Gastroesophageal sphincter (tissue), 4 donors: Measurements from ENCODE around the gene TTC24. TPM values are rescaled to one million over a fixed set of nuclear protein-coding genes. Genes with fewer than 3 reads are reported as not detected.

Experiments used
- ATAC-seq: fragments of 150-250 bp; one replicate; pipeline ENCODE4 v1.9.1; 2016; ENCODE audit warnings: mild to moderate bottlenecking, moderate library complexity
- H3K27ac ChIP-seq, 4 donors: fragments of 200-600 bp; sonication (generic) in 3 of 4; 1 replicate in 3 of 4; 2 replicates in 1 of 4; pipeline ENCODE4 v1.5.1; 2016 to 2019
- H3K27me3 ChIP-seq: fragments of 200-600 bp; sonication (generic); one replicate; pipeline ENCODE4 v1.5.1; 2019
- H3K36me3 ChIP-seq, 2 donors: fragments of 200-600 bp; sonication (generic); one replicate each; pipeline ENCODE4 v1.5.1; 2019; ENCODE audit warnings: control low read depth in 1 of 2
- H3K4me1 ChIP-seq, 3 donors: fragments of 200-600 bp; sonication (generic); 1 replicate in 2 of 3; 2 replicates in 1 of 3; pipeline ENCODE4 v1.5.1; 2016 to 2019; ENCODE audit warnings: control low read depth in 2 of 3
- H3K4me3 ChIP-seq, 2 donors: fragments of 200-600 bp; sonication (generic); one replicate each; pipeline ENCODE4 v1.5.1; 2019; ENCODE audit warnings: mild to moderate bottlenecking in 1 of 2, moderate library complexity in 1 of 2
- H3K9me3 ChIP-seq, 3 donors: fragments of 200-600 bp; sonication (generic); one replicate each; pipeline ENCODE4 v1.5.1; 2017 to 2019; ENCODE audit warnings: control low read depth in 2 of 3
- EP300 ChIP-seq: sonication (generic); formaldehyde crosslinking; IDR thresholded peaks from one replicate; pipeline ENCODE4 v1.6.1; 2017; ENCODE audit warnings: antibody characterized with exemption, mild to moderate bottlenecking
- POLR2A ChIP-seq, 2 donors: fragments of 450-650 bp; IDR thresholded peaks; one replicate each; pipeline ENCODE4 v1.6.1; 2017; ENCODE audit warnings: antibody characterized with exemption in 2 of 2, mild to moderate bottlenecking in 2 of 2, moderate library complexity in 1 of 2
- POLR2AphosphoS5 ChIP-seq: sonication (generic); formaldehyde crosslinking; IDR thresholded peaks from one replicate; pipeline ENCODE4 v1.6.1; 2017; ENCODE audit warnings: antibody characterized with exemption
- WGBS, 2 donors: methylation state at CpG; one replicate each; pipeline ENCODE4 v1.1.5; 2018; ENCODE audit warnings: low coverage in 1 of 2; 5-methylcytosine and 5-hydroxymethylcytosine counted together
- total RNA-seq, 4 donors: library from RNA; depleted of rRNA; stranded (reverse); fragments of >200 nt; gene quantifications; one replicate each; pipeline ENCODE4 v1.1.0, GENCODE V29; 2016
- TF ChIP-seq, protein P1 (sequence below), 4 experiments: fragments of 200-600 bp in 2 of 4; fragments of 450-650 bp in 2 of 4; sonication (generic) in 1 of 4; IDR thresholded peaks; one replicate each; pipeline ENCODE4 v1.5.1; 2017 to 2019; ENCODE audit warnings: antibody characterized with exemption in 4 of 4, mild to moderate bottlenecking in 2 of 4, moderate library complexity in 2 of 4

TTC24 gene
- total RNA-seq, 4 donors from 2014 or later = not detected

DNA sequence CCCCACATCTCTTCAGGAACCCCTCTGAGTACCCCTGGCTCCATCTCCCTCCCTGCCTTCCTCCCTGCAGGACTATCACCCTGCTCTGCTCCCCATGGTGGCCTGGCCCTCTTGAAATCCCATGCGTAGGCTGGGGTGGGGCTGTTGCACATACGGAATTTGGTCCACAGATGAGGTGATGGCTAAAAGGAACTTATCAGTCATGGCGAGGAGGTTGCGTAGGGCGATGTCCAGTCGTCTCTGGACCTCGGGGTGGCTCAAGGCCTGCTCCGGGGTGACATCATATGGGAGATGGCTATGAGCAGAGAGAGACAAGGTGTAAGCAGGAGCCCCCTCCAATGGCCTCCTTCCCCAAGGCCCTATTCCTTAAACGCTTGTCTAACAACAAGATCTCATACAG is 42.5 kb upstream of the TTC24 start:
- no peak overlapping the region for H3K4me3 ChIP-seq
- H3K27me3 ChIP-seq = no peaks in the 10 kb centered on the region
- H3K27ac ChIP-seq = no peak overlapping the region
- no peak for ATAC-seq
- H3K9me3 ChIP-seq = no peaks in the 10 kb centered on the region
- WGBS, 2 donors = 80 to 98% methylated on average over 1 to 6 of the region's 9 CpGs
- no peaks in the 10 kb centered on the region for H3K36me3 ChIP-seq
- H3K4me1 ChIP-seq = no peaks in the 10 kb centered on the region
- TF ChIP-seq EP300 (no peak), POLR2AphosphoS5 (no peak), POLR2A (IDR thresholded peaks at IDR 0.05) (no peak)
- TF ChIP-seq, protein P1, sequence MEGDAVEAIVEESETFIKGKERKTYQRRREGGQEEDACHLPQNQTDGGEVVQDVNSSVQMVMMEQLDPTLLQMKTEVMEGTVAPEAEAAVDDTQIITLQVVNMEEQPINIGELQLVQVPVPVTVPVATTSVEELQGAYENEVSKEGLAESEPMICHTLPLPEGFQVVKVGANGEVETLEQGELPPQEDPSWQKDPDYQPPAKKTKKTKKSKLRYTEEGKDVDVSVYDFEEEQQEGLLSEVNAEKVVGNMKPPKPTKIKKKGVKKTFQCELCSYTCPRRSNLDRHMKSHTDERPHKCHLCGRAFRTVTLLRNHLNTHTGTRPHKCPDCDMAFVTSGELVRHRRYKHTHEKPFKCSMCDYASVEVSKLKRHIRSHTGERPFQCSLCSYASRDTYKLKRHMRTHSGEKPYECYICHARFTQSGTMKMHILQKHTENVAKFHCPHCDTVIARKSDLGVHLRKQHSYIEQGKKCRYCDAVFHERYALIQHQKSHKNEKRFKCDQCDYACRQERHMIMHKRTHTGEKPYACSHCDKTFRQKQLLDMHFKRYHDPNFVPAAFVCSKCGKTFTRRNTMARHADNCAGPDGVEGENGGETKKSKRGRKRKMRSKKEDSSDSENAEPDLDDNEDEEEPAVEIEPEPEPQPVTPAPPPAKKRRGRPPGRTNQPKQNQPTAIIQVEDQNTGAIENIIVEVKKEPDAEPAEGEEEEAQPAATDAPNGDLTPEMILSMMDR (IDR thresholded peaks at IDR 0.05) = no peak

DNA sequence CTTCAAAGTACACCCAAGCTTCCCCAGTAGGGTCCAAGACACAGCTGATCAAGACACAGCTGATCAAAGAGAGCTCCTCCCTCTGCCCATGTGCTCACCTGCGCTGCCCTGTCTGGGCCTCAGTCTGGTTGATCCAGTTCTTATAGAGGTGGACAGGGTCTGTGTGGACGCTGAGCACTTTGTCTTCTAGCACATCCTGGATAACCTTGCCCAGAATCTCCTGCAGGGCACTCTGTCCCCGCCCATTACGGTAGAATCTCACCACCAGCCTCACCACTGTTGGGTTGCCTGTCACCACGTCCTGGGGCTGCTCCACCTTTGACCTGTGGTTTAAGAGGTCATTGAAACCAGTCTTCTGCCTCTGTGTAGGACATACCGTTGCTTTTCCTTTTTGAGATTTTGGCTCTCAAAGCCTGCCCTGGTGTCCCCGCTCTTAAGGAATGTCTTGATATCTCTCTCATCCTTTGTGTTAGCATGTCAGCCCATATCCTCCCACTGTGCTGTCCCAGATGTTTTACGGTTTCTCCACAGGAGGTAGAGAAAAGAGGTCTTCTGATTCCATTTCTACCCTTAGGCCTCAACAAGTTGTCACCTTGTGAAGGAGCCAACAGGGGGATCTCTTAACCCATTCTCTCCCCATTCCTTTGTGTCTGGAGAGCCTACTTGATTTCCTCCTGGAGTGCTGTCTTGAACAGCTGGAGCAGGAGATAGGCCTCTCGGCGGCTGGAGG is 40.6 kb upstream of the TTC24 start:
- H3K27ac ChIP-seq = no peak overlapping the region
- WGBS, 2 donors = 80 to 81% methylated on average over 2 to 5 of the region's 10 CpGs
- TF ChIP-seq EP300 = no peak
- no peak for TF ChIP-seq POLR2A (IDR thresholded peaks at IDR 0.05)
- TF ChIP-seq, protein P1 (IDR thresholded peaks at IDR 0.05) = no peak
- no peak for TF ChIP-seq POLR2AphosphoS5
- H3K36me3 ChIP-seq = no peaks in the 10 kb centered on the region
- H3K4me3 ChIP-seq = no peak overlapping the region
- no peaks in the 10 kb centered on the region for H3K9me3 ChIP-seq
- ATAC-seq = no peak
- H3K27me3 ChIP-seq = no peaks in the 10 kb centered on the region
- no peaks in the 10 kb centered on the region for H3K4me1 ChIP-seq

DNA sequence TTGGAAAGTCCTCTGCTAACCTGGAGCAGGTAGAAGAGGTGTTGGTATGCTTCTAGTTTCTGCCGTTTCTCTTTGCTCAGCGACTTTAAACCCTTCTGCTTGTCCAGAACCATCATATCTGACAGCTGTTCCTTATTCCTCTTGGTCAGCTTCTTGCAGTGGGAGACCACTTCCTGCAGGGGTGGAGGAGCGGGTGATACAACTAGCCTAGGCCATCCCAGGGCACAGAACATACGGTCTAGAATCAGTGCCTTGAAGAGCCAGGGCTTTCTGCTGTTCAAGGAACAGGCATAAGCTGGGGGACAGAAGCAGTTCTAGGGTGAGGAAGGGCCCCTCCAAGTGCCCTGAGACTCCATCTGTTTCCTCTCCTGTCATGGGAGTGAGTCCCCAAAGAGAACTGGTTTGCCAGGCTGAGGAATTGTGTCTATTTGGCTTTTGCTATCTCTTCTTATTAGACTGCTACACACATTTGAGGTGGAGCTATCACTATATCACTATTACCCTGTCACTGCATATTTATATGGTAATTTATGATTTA is 39.6 kb upstream of the TTC24 start:
- no peak for ATAC-seq
- 80 to 84% methylated on average over 1 to 3 of the region's 4 CpGs for WGBS, 2 donors

DNA sequence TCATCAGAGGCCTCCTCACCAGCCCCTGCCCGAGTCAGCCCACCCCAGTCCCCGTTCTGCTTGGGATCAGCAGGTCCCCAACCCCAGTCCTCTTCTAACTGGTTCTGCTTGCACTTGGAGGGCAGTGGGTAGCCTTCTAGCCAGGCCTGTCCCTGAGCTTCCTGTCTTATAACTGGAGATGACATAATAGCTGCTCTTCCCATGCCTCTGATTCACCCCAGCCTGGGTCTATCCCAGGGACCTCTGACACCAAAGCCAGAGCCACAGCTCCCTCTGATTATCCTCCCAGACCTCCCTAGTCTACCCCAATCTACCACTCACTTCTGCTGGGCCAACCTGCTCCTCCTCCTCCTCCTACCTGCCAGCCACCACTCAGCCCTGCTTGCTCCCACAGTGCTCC is 38.6 kb upstream of the TTC24 start:
- Histone ChIP-seq H3K27me3 (no peaks in the 10 kb centered on the region), H3K4me1 (no peaks in the 10 kb centered on the region), H3K4me3 (no peak overlapping the region), H3K9me3 (no peaks in the 10 kb centered on the region), H3K36me3 (no peaks in the 10 kb centered on the region), H3K27ac (no peak overlapping the region)
- ATAC-seq = peak; percentile 50
- TF ChIP-seq EP300 = no peak
- TF ChIP-seq, protein P1 (IDR thresholded peaks at IDR 0.05) = no peak
- TF ChIP-seq POLR2AphosphoS5 = no peak
- no peak for TF ChIP-seq POLR2A (IDR thresholded peaks at IDR 0.05)
- no CpG with 5 or more reads among the region's 2 CpGs for WGBS, 2 donors

More for the DNA sequence above, 39.6 kb upstream of the TTC24 start:
- H3K4me1 ChIP-seq = no peaks in the 10 kb centered on the region
- H3K4me3 ChIP-seq = no peak overlapping the region
- TF ChIP-seq POLR2AphosphoS5 = no peak
- no peak for TF ChIP-seq EP300
- TF ChIP-seq, protein P1 (IDR thresholded peaks at IDR 0.05) = no peak
- no peak for TF ChIP-seq POLR2A (IDR thresholded peaks at IDR 0.05)
- no peaks in the 10 kb centered on the region for H3K9me3 ChIP-seq
- H3K27me3 ChIP-seq = no peaks in the 10 kb centered on the region
- no peak overlapping the region for H3K27ac ChIP-seq
- no peaks in the 10 kb centered on the region for H3K36me3 ChIP-seq

DNA sequence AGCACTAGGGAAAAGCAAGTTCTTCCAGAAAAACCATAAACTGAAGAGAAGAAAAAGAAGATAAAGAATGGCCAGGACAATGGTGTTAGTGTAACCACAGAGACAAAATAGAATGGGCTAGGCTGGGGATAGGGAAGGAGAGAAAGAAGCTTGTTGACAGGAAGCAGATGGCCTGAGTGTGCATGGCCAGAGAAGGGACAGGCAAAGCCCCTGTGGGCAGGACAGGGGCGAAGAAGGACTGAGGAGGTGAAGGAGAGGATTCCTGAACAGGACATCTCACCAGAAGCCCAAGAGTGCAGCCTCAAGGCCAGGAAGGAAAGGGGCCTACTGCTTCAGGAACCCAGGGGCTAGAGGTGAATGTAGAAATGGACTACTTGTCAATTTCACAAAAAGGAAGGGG is 36.5 kb upstream of the TTC24 start:
- H3K36me3 ChIP-seq = no peaks in the 10 kb centered on the region
- no peak overlapping the region for H3K4me3 ChIP-seq
- no peaks in the 10 kb centered on the region for H3K9me3 ChIP-seq
- no peak for TF ChIP-seq POLR2A (IDR thresholded peaks at IDR 0.05)
- no peak for TF ChIP-seq POLR2AphosphoS5
- no peak for TF ChIP-seq EP300
- TF ChIP-seq, protein P1 (IDR thresholded peaks at IDR 0.05) = no peak
- ATAC-seq = no peak
- no peaks in the 10 kb centered on the region for H3K4me1 ChIP-seq
- H3K27me3 ChIP-seq = no peaks in the 10 kb centered on the region
- 90% methylated on average over 1 of the region's 1 CpG; no CpG with 5 or more reads in 1 of the 2 donors for WGBS, 2 donors
- H3K27ac ChIP-seq = no peak overlapping the region
